GM18517 (cell line): ENCODE data around the gene PCP2.
A peak's percentile ranks its signal among the peaks of the same experiment; 100 is the strongest.

Experiments used
- ATAC-seq: cut with Tn5 transposase; IDR thresholded peaks from one replicate; pipeline ENCODE4 v1.9.1; 2021; ENCODE audit warnings: mild to moderate bottlenecking, moderate library complexity; ENCODE audit not compliant: unreplicated experiment

PCP2 gene

GRCh38 chr19:7640803-7641202 is 7.3 kb upstream of the PCP2 start:
- no peak for ATAC-seq

GRCh38 chr19:7639863-7640348 is 6.4 kb upstream of the PCP2 start:
- no peak for ATAC-seq

- no peak for ATAC-seq
These were observed 5.4 kb upstream of the PCP2 start for GRCh38 chr19:7638802-7639465.

GRCh38 chr19:7637374-7638256 is 4.1 kb upstream of the PCP2 start:
- no peak for ATAC-seq

GRCh38 chr19:7636691-7637373 is 3.3 kb upstream of the PCP2 start, which contains the start of gene STXBP2:
TSS of gene STXBP2 (plus strand) at chr19:7637110. CDS start at chr19:7637150, 40 bp downstream.
- ATAC-seq, result no peak

GRCh38 chr19:7636317-7636690 is 2.8 kb upstream of the PCP2 start:
- ATAC-seq, result no peak

GRCh38 chr19:7635670-7636069 is 2.2 kb upstream of the PCP2 start:
- ATAC-seq, result no peak

- ATAC-seq, result no peak
These were observed 947 bp downstream of the PCP2 start for GRCh38 chr19:7632340-7633203.

GRCh38 chr19:7631577-7631976 is 1.9 kb downstream of the PCP2 start:
- ATAC-seq, result no peak

- peak; percentile 91 for ATAC-seq
These were observed 4.0 kb downstream of the PCP2 start, which contains the start of the genes PET100 and XAB2 for GRCh38 chr19:7629347-7630054. TSS of gene PET100 (plus strand) at chr19:7629793. CDS start at chr19:7629834, 41 bp downstream. TSS of gene XAB2 (minus strand) at chr19:7629545. CDS start at chr19:7629527, 18 bp downstream.

GRCh38 chr19:7628589-7629311 is 4.8 kb downstream of the PCP2 start:
- ATAC-seq, result no peak

- ATAC-seq, result no peak
These were observed 6.4 kb downstream of the PCP2 start for GRCh38 chr19:7627166-7627565.

GRCh38 chr19:7625763-7626372 is 7.7 kb downstream of the PCP2 start:
- ATAC-seq, result no peak

GRCh38 chr19:7624810-7625209 is 8.7 kb downstream of the PCP2 start:
- no peak for ATAC-seq

- ATAC-seq, result no peak
These were observed 9.6 kb downstream of the PCP2 start for GRCh38 chr19:7623725-7624603.

GRCh38 chr19:7622933-7623685 is 10.4 kb downstream of the PCP2 start:
- ATAC-seq, result no peak
